Activated CD4-positive, alpha-beta T cell treated with anti-CD3 and anti-CD28 coated beads, Interleukin-2, Interleukin-4, amounts not matched to agents 100 ng/mL and 50 ng/mL, durations not matched to agents 16 hours and 8 hours (primary cell): ENCODE results near the gene PIK3C2G.
"Not testable (repeated sequence)": the region's sequence is repeated elsewhere in the genome, so short reads cannot be mapped to it uniquely, and the experiment has no call there.

Experiments
- DNase-seq: peaks from one replicate; pipeline ENCODE4 v3.0.0-alpha.2; 2020; ENCODE audit warnings: low spot score

PIK3C2G gene

GRCh38 chr12:18468246-18469075 lies 207.1 kb downstream of the PIK3C2G start:
- no peak for DNase-seq

- no peak for DNase-seq
Measured at GRCh38 chr12:18470251-18470650, 208.9 kb downstream of the PIK3C2G start.

- DNase-seq = no peak
Measured at GRCh38 chr12:18472304-18472703, 211.0 kb downstream of the PIK3C2G start.

GRCh38 chr12:18472806-18473205 lies 211.5 kb downstream of the PIK3C2G start:
- DNase-seq = no peak

GRCh38 chr12:18476861-18477260 lies 215.5 kb downstream of the PIK3C2G start:
- DNase-seq = no peak

GRCh38 chr12:18479256-18479655 lies 217.9 kb downstream of the PIK3C2G start:
- no peak for DNase-seq

GRCh38 chr12:18482601-18483120 lies 221.3 kb downstream of the PIK3C2G start:
- DNase-seq = no peak

GRCh38 chr12:18483698-18484325 lies 222.5 kb downstream of the PIK3C2G start:
- DNase-seq = no peak

- no peak for DNase-seq
Measured at GRCh38 chr12:18486036-18486435, 224.7 kb downstream of the PIK3C2G start.

GRCh38 chr12:18487509-18487908 lies 226.2 kb downstream of the PIK3C2G start:
- DNase-seq = no peak

- DNase-seq = no peak
Measured at GRCh38 chr12:18492372-18493025, 231.2 kb downstream of the PIK3C2G start.

- no peak for DNase-seq
Measured at GRCh38 chr12:18496156-18496555, 234.8 kb downstream of the PIK3C2G start.

- not testable (repeated sequence) for DNase-seq
Measured at GRCh38 chr12:18500160-18500574, 238.8 kb downstream of the PIK3C2G start.

- not testable (repeated sequence) for DNase-seq
Measured at GRCh38 chr12:18500736-18501135, 239.4 kb downstream of the PIK3C2G start.

GRCh38 chr12:18502422-18502968 lies 241.2 kb downstream of the PIK3C2G start:
- no peak for DNase-seq

- DNase-seq = no peak
Measured at GRCh38 chr12:18521461-18521860, 260.1 kb downstream of the PIK3C2G start.

- no peak for DNase-seq
Measured at GRCh38 chr12:18522806-18523205, 261.5 kb downstream of the PIK3C2G start.

GRCh38 chr12:18542497-18542896 lies 281.2 kb downstream of the PIK3C2G start:
- not testable (repeated sequence) for DNase-seq

GRCh38 chr12:18546399-18546798 lies 285.1 kb downstream of the PIK3C2G start:
- DNase-seq = no peak

- no peak for DNase-seq
Measured at GRCh38 chr12:18549598-18549997, 288.3 kb downstream of the PIK3C2G start.

GRCh38 chr12:18551106-18551505 lies 289.8 kb downstream of the PIK3C2G start:
- DNase-seq = no peak

GRCh38 chr12:18551701-18552100 lies 290.4 kb downstream of the PIK3C2G start:
- DNase-seq = no peak
